ENCODE measurements around the gene SPHKAP.

DNA sequence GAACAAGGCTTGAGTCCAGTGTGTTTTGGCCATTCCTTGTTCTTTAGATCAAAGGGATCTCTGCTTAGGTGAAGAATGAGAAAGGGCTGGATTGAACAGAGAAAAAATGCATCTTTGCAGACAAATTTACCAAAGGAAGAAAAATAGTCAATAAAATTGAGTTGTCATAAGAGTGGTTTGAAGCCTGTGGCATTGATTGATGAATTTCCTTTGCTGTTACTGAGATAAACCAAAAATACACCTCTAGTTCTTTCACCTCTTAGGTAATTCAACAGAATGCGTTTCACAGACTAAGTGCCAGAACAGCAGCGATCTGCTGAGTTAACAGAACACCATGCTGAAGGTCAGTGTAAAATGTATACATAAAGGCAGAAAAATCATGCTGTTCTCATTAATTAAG, 96.8 kb downstream of the SPHKAP start:
- TF ChIP-seq, protein P1, sequence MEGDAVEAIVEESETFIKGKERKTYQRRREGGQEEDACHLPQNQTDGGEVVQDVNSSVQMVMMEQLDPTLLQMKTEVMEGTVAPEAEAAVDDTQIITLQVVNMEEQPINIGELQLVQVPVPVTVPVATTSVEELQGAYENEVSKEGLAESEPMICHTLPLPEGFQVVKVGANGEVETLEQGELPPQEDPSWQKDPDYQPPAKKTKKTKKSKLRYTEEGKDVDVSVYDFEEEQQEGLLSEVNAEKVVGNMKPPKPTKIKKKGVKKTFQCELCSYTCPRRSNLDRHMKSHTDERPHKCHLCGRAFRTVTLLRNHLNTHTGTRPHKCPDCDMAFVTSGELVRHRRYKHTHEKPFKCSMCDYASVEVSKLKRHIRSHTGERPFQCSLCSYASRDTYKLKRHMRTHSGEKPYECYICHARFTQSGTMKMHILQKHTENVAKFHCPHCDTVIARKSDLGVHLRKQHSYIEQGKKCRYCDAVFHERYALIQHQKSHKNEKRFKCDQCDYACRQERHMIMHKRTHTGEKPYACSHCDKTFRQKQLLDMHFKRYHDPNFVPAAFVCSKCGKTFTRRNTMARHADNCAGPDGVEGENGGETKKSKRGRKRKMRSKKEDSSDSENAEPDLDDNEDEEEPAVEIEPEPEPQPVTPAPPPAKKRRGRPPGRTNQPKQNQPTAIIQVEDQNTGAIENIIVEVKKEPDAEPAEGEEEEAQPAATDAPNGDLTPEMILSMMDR (IDR thresholded peaks at IDR 0.05) = no peak
- TF ChIP-seq POLR2A (IDR thresholded peaks at IDR 0.05) (no peak), EP300 (IDR thresholded peaks at IDR 0.05) (no peak)

Data from suprapubic skin (tissue), 3 donors.